ENCODE results near the gene STAT6. TPM values are rescaled to one million over a fixed set of nuclear protein-coding genes. Genes with fewer than 3 reads are reported as not detected.
A peak's percentile ranks its signal among the peaks of the same experiment; 100 is the strongest.
"Not testable (repeated sequence)": the region's sequence is repeated elsewhere in the genome, so short reads cannot be mapped to it uniquely, and the experiment has no call there.

Gene STAT6
- total and polyA plus RNA-seq, 11 donors: 31.6 to 87.7 (median 38.4) TPM

- Histone ChIP-seq H3K27ac (peak overlapping the region in 1 of 12 donors; percentile 64), H3K9me3 (no peaks in the 10 kb centered on the region), H3K4me3 (no peak overlapping the region), H3K36me3 (peaks cover 0 to 42% (median 27%) of the 10 kb centered on the region in 9 donors), H3K4me1 (peaks cover 0 to 20% (median 0%) of the 10 kb centered on the region in 12 donors), H3K27me3 (no peaks in the 10 kb centered on the region)
- ATAC-seq (no peak), DNase-seq (no peak)
- intact Hi-C loops (cut with DNase I): loop anchor here in 2 of 10 donors (5.0 kb wide), 2 partner anchors 35 to 45 kb away; no protein-coding TSS in a partner anchor
- WGBS, 4 donors: 93 to 97% (median 95%) methylated on average over 6 of the region's 6 CpGs
- TF ChIP-seq, protein P1, sequence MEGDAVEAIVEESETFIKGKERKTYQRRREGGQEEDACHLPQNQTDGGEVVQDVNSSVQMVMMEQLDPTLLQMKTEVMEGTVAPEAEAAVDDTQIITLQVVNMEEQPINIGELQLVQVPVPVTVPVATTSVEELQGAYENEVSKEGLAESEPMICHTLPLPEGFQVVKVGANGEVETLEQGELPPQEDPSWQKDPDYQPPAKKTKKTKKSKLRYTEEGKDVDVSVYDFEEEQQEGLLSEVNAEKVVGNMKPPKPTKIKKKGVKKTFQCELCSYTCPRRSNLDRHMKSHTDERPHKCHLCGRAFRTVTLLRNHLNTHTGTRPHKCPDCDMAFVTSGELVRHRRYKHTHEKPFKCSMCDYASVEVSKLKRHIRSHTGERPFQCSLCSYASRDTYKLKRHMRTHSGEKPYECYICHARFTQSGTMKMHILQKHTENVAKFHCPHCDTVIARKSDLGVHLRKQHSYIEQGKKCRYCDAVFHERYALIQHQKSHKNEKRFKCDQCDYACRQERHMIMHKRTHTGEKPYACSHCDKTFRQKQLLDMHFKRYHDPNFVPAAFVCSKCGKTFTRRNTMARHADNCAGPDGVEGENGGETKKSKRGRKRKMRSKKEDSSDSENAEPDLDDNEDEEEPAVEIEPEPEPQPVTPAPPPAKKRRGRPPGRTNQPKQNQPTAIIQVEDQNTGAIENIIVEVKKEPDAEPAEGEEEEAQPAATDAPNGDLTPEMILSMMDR (IDR thresholded peaks at IDR 0.05): no peak
- no peak for TF ChIP-seq POLR2A (IDR thresholded peaks at IDR 0.05)
These were observed 54.0 kb downstream of the STAT6 start for GRCh38 chr12:57057067-57057751.

DNA sequence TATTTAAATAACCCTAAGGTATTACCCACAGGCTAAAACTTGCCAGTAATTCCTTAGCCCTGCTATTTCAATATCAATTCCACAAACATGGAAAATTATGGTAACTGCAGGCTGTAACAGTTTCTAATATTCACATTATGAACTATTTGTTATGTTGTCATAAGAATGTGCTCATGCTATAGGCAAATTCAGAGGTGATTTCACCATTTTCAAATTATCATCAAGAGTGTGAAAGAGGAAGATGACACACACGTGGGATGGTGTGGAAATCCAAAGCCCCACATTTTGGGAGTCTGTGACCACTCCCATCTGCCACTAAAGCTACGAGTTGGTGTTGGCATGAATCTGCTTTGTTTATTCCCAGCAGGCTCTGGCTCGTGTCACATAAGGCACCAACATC, 55.3 kb downstream of the STAT6 start:
- no peak for DNase-seq
- Histone ChIP-seq H3K27me3 (no peaks in the 10 kb centered on the region), H3K4me3 (no peak overlapping the region), H3K27ac (peak overlapping the region in 1 of 12 donors; percentile 64), H3K4me1 (peaks cover 0 to 20% (median 0%) of the 10 kb centered on the region in 12 donors), H3K9me3 (no peaks in the 10 kb centered on the region), H3K36me3 (peaks cover 0 to 38% (median 27%) of the 10 kb centered on the region in 9 donors)
- 63 to 73% (median 67%) methylated on average over 3 of the region's 3 CpGs for WGBS, 4 donors
- TF ChIP-seq, protein P1 (IDR thresholded peaks at IDR 0.05): no peak
- no peak for TF ChIP-seq POLR2A (IDR thresholded peaks at IDR 0.05)
- intact Hi-C loops (cut with DNase I): loop anchor here in 2 of 10 donors (5.0 kb wide), 2 partner anchors 34 to 44 kb away; no protein-coding TSS in a partner anchor
- ATAC-seq: no peak

- intact Hi-C loops (cut with DNase I); ATAC-seq; H3K27ac ChIP-seq; H3K27me3 ChIP-seq; H3K9me3 ChIP-seq; H3K4me3 ChIP-seq; DNase-seq: not testable (repeated sequence)
- WGBS, 4 donors: 95 to 96% (median 96%) methylated on average over 4 of the region's 4 CpGs
- Histone ChIP-seq H3K36me3 (peaks cover 0 to 19% (median 13%) of the 10 kb centered on the region in 9 donors), H3K4me1 (peaks cover 0 to 22% (median 0%) of the 10 kb centered on the region in 12 donors)
These were observed 57.3 kb downstream of the STAT6 start for GRCh38 chr12:57053901-57054300.

GRCh38 chr12:57053146-57053545, 58.0 kb downstream of the STAT6 start:
- intact Hi-C loops (cut with DNase I); H3K4me3 ChIP-seq; ATAC-seq; H3K27me3 ChIP-seq; H3K9me3 ChIP-seq; DNase-seq; H3K27ac ChIP-seq: not testable (repeated sequence)
- Histone ChIP-seq H3K36me3 (peaks cover 0 to 12% (median 5%) of the 10 kb centered on the region in 9 donors), H3K4me1 (peaks cover 0 to 29% (median 0%) of the 10 kb centered on the region in 12 donors)
- 94 to 99% (median 96%) methylated on average over 4 of the region's 4 CpGs for WGBS, 4 donors

- WGBS, 4 donors: 91 to 100% (median 97%) methylated on average over 1 of the region's 1 CpG
- peaks cover 0 to 7% (median 0%) of the 10 kb centered on the region in 9 donors for H3K27me3 ChIP-seq
- intact Hi-C loops (cut with DNase I): no loop called here
- peaks cover 0 to 40% (median 0%) of the 10 kb centered on the region in 12 donors for H3K4me1 ChIP-seq
- H3K36me3 ChIP-seq: no peaks in the 10 kb centered on the region
- H3K27ac ChIP-seq: no peak overlapping the region
- TF ChIP-seq, protein P1 (IDR thresholded peaks at IDR 0.05): no peak
- no peak for TF ChIP-seq POLR2A (IDR thresholded peaks at IDR 0.05)
- H3K4me3 ChIP-seq: no peak overlapping the region
- ATAC-seq (no peak), DNase-seq (no peak)
- no peaks in the 10 kb centered on the region for H3K9me3 ChIP-seq
These were observed 60.2 kb downstream of the STAT6 start for GRCh38 chr12:57051011-57051410.

Data from heart left ventricle (tissue), 16 donors.